GM23338 (cell line): ENCODE data around the gene GID4. TPM values are rescaled to one million over a fixed set of nuclear protein-coding genes. Genes with fewer than 3 reads are reported as not detected.

Experiments
- ATAC-seq: fragments of 200-7000 bp; cut with Tn5 transposase; 3 replicates; pipeline ENCODE4 v1.9.1; 2020
- DNase-seq: peaks from one replicate; pipeline ENCODE4 v3.0.0-alpha.2; 2015; ENCODE audit warnings: low spot score
- H2AFZ ChIP-seq: fragments of 200-600 bp; sonication (generic); 2 replicates; pipeline ENCODE4 v1.8.0; 2016; ENCODE audit warnings: antibody characterized with exemption, mild to moderate bottlenecking, moderate library complexity
- H3F3A ChIP-seq: fragments of 200-600 bp; sonication (generic); replicated peaks from 2 replicates; pipeline ENCODE4 v1.8.0; 2017; ENCODE audit warnings: antibody characterized with exemption, mixed run types, low read depth
- H3K27ac ChIP-seq: fragments of 200-600 bp; sonication (generic); 2 replicates; pipeline ENCODE4 v1.6.1; 2016; ENCODE audit warnings: low read depth
- H3K27me3 ChIP-seq: fragments of 200-600 bp; sonication (generic); 2 replicates; pipeline ENCODE4 v1.8.0; 2016; ENCODE audit warnings: mild to moderate bottlenecking, mixed run types, moderate library complexity; ENCODE audit not compliant: insufficient read depth
- H3K36me3 ChIP-seq: fragments of 200-600 bp; sonication (generic); 2 replicates; pipeline ENCODE4 v1.8.0; 2016; ENCODE audit warnings: mild to moderate bottlenecking; ENCODE audit not compliant: insufficient read depth
- H3K4me1 ChIP-seq: fragments of 200-600 bp; sonication (generic); 2 replicates; pipeline ENCODE4 v1.8.0; 2016; ENCODE audit warnings: mild to moderate bottlenecking, moderate library complexity; ENCODE audit not compliant: insufficient read depth
- H3K4me2 ChIP-seq: fragments of 200-600 bp; sonication (generic); 2 replicates; pipeline ENCODE4 v1.7.1; 2017; ENCODE audit warnings: mixed run types
- H3K4me3 ChIP-seq: fragments of 200-600 bp; sonication (generic); 2 replicates; pipeline ENCODE4 v1.6.1; 2016; ENCODE audit warnings: mixed run types
- H3K79me2 ChIP-seq: fragments of 200-600 bp; sonication (generic); replicated peaks from 2 replicates; pipeline ENCODE4 v1.8.0; 2017; ENCODE audit warnings: mild to moderate bottlenecking; ENCODE audit not compliant: insufficient read depth
- H3K9me2 ChIP-seq: fragments of 200-600 bp; sonication (generic); 2 replicates; pipeline ENCODE4 v1.8.0; 2017; ENCODE audit not compliant: insufficient read depth
- H4K20me1 ChIP-seq: fragments of 200-600 bp; sonication (generic); replicated peaks from 2 replicates; pipeline ENCODE4 v1.8.0; 2017; ENCODE audit warnings: mild to moderate bottlenecking; ENCODE audit not compliant: insufficient read depth
- H3K27ac Mint-ChIP-seq: 2 replicates; pipeline ENCODE4 v1.8.0; 2020; ENCODE audit warnings: inconsistent platforms, mild to moderate bottlenecking, moderate library complexity, mixed read lengths
- H3K27me3 Mint-ChIP-seq: 3 replicates; pipeline ENCODE4 v1.8.0; 2022; ENCODE audit warnings: low read depth, mild to moderate bottlenecking, moderate library complexity, mixed read lengths, inconsistent platforms; ENCODE audit not compliant: insufficient read depth, poor library complexity
- H3K36me3 Mint-ChIP-seq: 3 replicates; pipeline ENCODE4 v1.8.0; 2021; ENCODE audit warnings: low read depth, mild to moderate bottlenecking, inconsistent platforms, moderate library complexity, mixed read lengths
- H3K4me1 Mint-ChIP-seq: 3 replicates; pipeline ENCODE4 v1.8.0; 2020; ENCODE audit warnings: mild to moderate bottlenecking, inconsistent platforms, mixed read lengths
- H3K4me3 Mint-ChIP-seq: 3 replicates; pipeline ENCODE4 v1.8.0; 2021; ENCODE audit warnings: moderate library complexity, mild to moderate bottlenecking, inconsistent platforms, mixed read lengths
- H3K9me3 Mint-ChIP-seq: 3 replicates; pipeline ENCODE4 v1.8.0; 2020; ENCODE audit warnings: moderate library complexity, mild to moderate bottlenecking, inconsistent platforms, mixed read lengths
- CREB1 ChIP-seq: fragments of 250-450 bp; sonication (Bioruptor Pico); IDR thresholded peaks from 2 replicates; pipeline ENCODE4 v1.5.0; 2020; ENCODE audit warnings: low read depth, mild to moderate bottlenecking, moderate library complexity
- CTCF ChIP-seq, 2 experiments: fragments of 200-600 bp in 1 of 2; sonication (generic) in 1 of 2; conservative IDR thresholded peaks; 2 replicates each; pipeline versions ENCODE4 v1.5.1 to v1.6.1; 2016 to 2017; ENCODE audit warnings: antibody characterized with exemption in 2 of 2, low read depth in 2 of 2, mild to moderate bottlenecking in 2 of 2, moderate library complexity in 1 of 2
- ETS1 ChIP-seq: IDR thresholded peaks from 2 replicates; pipeline ENCODE4 v1.6.1; 2016; ENCODE audit warnings: antibody characterized with exemption
- EZH2 ChIP-seq: fragments of 200-600 bp; sonication (generic); IDR thresholded peaks from one replicate; pipeline ENCODE4 v1.8.0; 2017; ENCODE audit warnings: antibody characterized with exemption, mild to moderate bottlenecking, low read depth; ENCODE audit not compliant: unreplicated experiment
- JUNB ChIP-seq: IDR thresholded peaks from one replicate; pipeline ENCODE4 v1.6.1; 2016; ENCODE audit warnings: antibody characterized with exemption; ENCODE audit not compliant: unreplicated experiment
- POLR2AphosphoS5 ChIP-seq: IDR thresholded peaks from 2 replicates; pipeline ENCODE4 v1.6.1; 2016; ENCODE audit warnings: antibody characterized with exemption, low read depth
- REST ChIP-seq: IDR thresholded peaks from one replicate; pipeline ENCODE4 v1.6.1; 2018; ENCODE audit warnings: antibody characterized with exemption; ENCODE audit not compliant: unreplicated experiment
- STAT1 ChIP-seq: IDR thresholded peaks from one replicate; pipeline ENCODE4 v1.6.1; 2016; ENCODE audit warnings: antibody characterized with exemption; ENCODE audit not compliant: unreplicated experiment
- ZNF114 ChIP-seq: fragments of 250-450 bp; sonication (Bioruptor Pico); IDR thresholded peaks from 2 replicates; pipeline ENCODE4 v1.5.0; 2020; ENCODE audit warnings: mild to moderate bottlenecking, moderate library complexity
- ZNF331 ChIP-seq: fragments of 250-450 bp; sonication (Bioruptor Pico); IDR thresholded peaks from 2 replicates; pipeline ENCODE4 v1.5.0; 2020; ENCODE audit warnings: low read depth, mild to moderate bottlenecking, moderate library complexity
- polyA plus RNA-seq: library from polyadenylated mRNA; unstranded; fragments of >200 nt; fragmentation: Nextera tagmentation; extraction: Ambion mirVana; gene quantifications from 2 replicates; pipeline ENCODE4 v1.2.1, GENCODE V29; 2016
- total RNA-seq: library from RNA; depleted of rRNA; stranded (reverse); fragments of >200 nt; shearing (Covaris generic); gene quantifications from 2 replicates; pipeline ENCODE4 v1.2.3, GENCODE V29; 2014

Gene GID4
- total and polyA plus RNA-seq, 2 experiments from 2014 or later = 6.3 to 11.2 TPM

GRCh38 chr17:18087610-18088491, 48.6 kb downstream of the GID4 start, which contains the start of gene DRG2:
Gene DRG2, plus strand, starts transcription at chr17:18087948. Its CDS starts 76 bp downstream, at chr17:18088024.
- no peaks in the 10 kb centered on the region; the same call in 2 of the 3 replicates for H3K36me3 Mint-ChIP-seq
- Histone ChIP-seq H3K9me2 (no peaks in the 10 kb centered on the region), H3K4me2 (peak within 1 kb of the TSS; percentile 90), H3K27me3 (no peaks in the 10 kb centered on the region), H3F3A (peaks cover 8% of the 10 kb centered on the region; the same call in 1 of the 2 replicates), H3K4me3 (peak within 1 kb of the TSS; percentile 98), H3K79me2 (peaks cover 20% of the 10 kb centered on the region), H3K27ac (peak within 1 kb of the TSS; percentile 86), H4K20me1 (no peaks in the 10 kb centered on the region; the same call in 1 of the 2 replicates), H2AFZ (peak within 1 kb of the TSS; percentile 98), H3K36me3 (0 out of 2 replicates have a peak, but pooled peaks cover 4% of the 10 kb centered on the region), H3K4me1 (peaks cover 8% of the 10 kb centered on the region)
- peak; percentile 99 for ATAC-seq
- peaks cover 15% of the 10 kb centered on the region for H3K27me3 Mint-ChIP-seq
- H3K4me1 Mint-ChIP-seq = peaks cover 8% of the 10 kb centered on the region; the same call in 2 of the 3 replicates
- peak within 1 kb of the TSS; percentile 99 for H3K4me3 Mint-ChIP-seq
- peak; percentile 95 for DNase-seq
- H3K27ac Mint-ChIP-seq = peak within 1 kb of the TSS; percentile 96
- TF ChIP-seq REST = no peak
- peak; percentile 42 for TF ChIP-seq ETS1
- peak; percentile 54; the same call in 1 of the 2 replicates for TF ChIP-seq ZNF114 (CRISPR knock-in tag)
- TF ChIP-seq JUNB = no peak
- no peak for TF ChIP-seq CTCF (conservative IDR thresholded peaks at IDR 0.05; ENCODE audit: low read depth in 2 of 2)
- TF ChIP-seq EZH2 = no peak
- TF ChIP-seq POLR2AphosphoS5 = peak; percentile 77
- peak; percentile 83 for TF ChIP-seq CREB1 (CRISPR knock-in tag)
- peak; percentile 66 for TF ChIP-seq STAT1
- TF ChIP-seq ZNF331 (CRISPR knock-in tag) = no peak
- no peaks in the 10 kb centered on the region; the same call in 1 of the 3 replicates for H3K9me3 Mint-ChIP-seq
